ENCODE measurements around the gene SLC17A7. TPM values are rescaled to one million over a fixed set of nuclear protein-coding genes. Genes with fewer than 3 reads are reported as not detected.

The SLC17A7 gene
- total RNA-seq, 4 donors from 2014 or later: 0.60 to 1.2 (median 1.1) TPM

DNA sequence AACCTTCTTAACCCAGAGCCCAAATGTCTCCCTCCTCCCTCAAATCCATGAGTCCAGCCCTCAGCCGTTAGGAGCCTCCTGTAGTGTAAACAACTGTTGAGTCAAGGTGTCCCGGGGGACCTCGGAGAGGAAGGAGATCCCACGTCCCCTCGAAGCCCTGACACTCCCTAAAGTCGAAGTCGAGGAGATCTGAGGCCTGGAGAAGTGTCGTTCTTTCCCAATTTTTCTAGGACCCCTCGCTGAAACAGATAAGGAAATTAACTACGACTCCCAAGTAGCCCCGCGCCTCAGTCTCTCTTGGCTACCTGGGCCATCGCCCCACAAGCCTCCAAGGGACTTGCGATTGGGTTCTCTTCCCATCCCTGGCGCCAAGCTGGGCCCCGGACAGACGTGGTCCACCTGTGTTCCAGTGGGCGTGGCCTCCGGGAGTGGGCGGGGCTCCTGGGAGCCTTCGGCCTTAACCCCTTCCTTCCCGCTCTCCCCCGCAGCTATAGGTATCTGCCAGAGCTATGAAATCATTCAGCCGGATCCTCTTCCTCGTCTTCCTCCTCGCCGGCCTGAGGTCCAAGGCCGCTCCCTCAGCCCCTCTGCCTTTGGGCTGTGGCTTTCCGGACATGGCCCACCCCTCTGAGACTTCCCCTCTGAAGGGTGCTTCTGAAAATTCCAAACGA lies 15.3 kb downstream of the SLC17A7 start:
- H3K4me1 ChIP-seq: peaks cover 36% of the 10 kb centered on the region
- peak in 1 of 2 donors; percentile 76 for DNase-seq (ENCODE audit: low spot score in 2 of 2)
- TF ChIP-seq POLR2A (IDR thresholded peaks at IDR 0.05) (no peak), POLR2AphosphoS5 (IDR thresholded peaks at IDR 0.05) (no peak), EP300 (IDR thresholded peaks at IDR 0.05) (no peak), CTCF (IDR thresholded peaks at IDR 0.05) (no peak)
- H3K27me3 ChIP-seq: peaks cover 96% of the 10 kb centered on the region
- no peak overlapping the region for H3K4me3 ChIP-seq
- H3K36me3 ChIP-seq: no peaks in the 10 kb centered on the region
- no peaks in the 10 kb centered on the region for H3K9me3 ChIP-seq
- no peak overlapping the region for H3K27ac ChIP-seq
- 5% methylated on average over 27 of the region's 30 CpGs for WGBS

- Histone ChIP-seq H3K27me3 (peaks cover 96% of the 10 kb centered on the region), H3K36me3 (no peaks in the 10 kb centered on the region), H3K9me3 (no peaks in the 10 kb centered on the region), H3K27ac (no peak within 1 kb of the TSS), H3K4me3 (no peak within 1 kb of the TSS), H3K4me1 (peaks cover 40% of the 10 kb centered on the region)
- 70% methylated on average over 7 of the region's 7 CpGs for WGBS
- DNase-seq (ENCODE audit: low spot score in 2 of 2): peak in 1 of 2 donors; percentile 54
- TF ChIP-seq EP300 (IDR thresholded peaks at IDR 0.05): no peak
- TF ChIP-seq POLR2AphosphoS5 (IDR thresholded peaks at IDR 0.05): no peak
- TF ChIP-seq POLR2A (IDR thresholded peaks at IDR 0.05): no peak
These were observed 16.1 kb downstream of the SLC17A7 start, which contains the start of gene GFY for GRCh38 chr19:49425178-49425577. Gene GFY (plus strand): TSS chr19:49425388. CDS start chr19:49426431, 1,043 bp downstream.

- no peak overlapping the region for H3K27ac ChIP-seq
- H3K36me3 ChIP-seq: no peaks in the 10 kb centered on the region
- TF ChIP-seq CTCF (IDR thresholded peaks at IDR 0.05) (no peak), POLR2A (IDR thresholded peaks at IDR 0.05) (no peak), EP300 (IDR thresholded peaks at IDR 0.05) (no peak), POLR2AphosphoS5 (IDR thresholded peaks at IDR 0.05) (no peak)
- WGBS: 22% methylated on average over 3 of the region's 3 CpGs
- no peaks in the 10 kb centered on the region for H3K9me3 ChIP-seq
- peaks cover 100% of the 10 kb centered on the region for H3K27me3 ChIP-seq
- H3K4me1 ChIP-seq: peaks cover 40% of the 10 kb centered on the region
- no peak for DNase-seq (ENCODE audit: low spot score in 2 of 2)
- H3K4me3 ChIP-seq: no peak overlapping the region
These were observed 17.4 kb downstream of the SLC17A7 start for GRCh38 chr19:49423985-49424303.

DNA sequence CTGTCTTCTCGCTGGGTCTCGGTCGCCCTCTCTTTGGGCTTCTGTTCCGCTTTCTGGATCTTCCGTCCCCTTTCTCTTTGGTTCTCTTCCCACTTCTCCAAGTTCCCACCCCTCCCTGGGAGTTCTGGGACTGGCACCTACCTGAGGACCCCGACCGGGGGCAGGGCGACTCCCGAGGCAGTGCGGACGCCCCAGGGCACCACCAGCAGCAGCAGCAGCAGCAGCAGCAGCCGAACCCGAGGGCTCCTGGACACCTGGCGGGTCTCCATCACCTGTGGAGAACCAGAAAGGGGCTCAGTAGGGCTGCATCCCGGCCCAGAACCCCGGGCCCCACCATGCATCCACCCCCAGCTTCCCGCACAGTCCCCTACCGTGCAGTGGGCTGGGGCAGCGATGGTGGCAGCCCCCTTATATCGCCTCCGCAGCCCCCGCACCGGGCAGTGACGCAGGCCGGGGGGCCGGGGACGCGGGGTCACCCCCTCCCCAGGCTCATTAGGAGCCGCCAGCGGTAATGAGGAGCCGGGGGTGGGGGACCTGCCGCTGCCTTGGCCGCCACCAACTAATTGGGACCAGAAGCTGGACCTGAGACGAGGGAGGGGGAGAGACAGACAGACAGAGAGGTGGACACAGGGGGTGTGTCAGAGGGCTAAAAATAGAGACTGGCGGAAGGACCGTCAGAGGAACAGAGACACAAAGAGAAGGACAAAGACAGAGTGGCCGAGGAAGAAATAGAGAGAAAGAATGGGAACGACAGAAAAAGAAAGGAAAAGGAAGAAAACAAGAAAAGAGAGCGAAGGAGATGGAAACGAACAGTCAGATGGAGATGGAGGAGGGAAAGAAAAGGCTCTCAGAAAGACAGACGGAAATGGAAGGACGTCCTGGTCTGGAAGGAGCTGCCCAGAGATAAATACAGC lies 18.0 kb downstream of the SLC17A7 start, which contains the start of gene PTH2:
TSS of gene PTH2 (minus strand) at position 371 of the 914 bp plus-strand sequence. CDS start at position 269, 102 bp downstream.
- Histone ChIP-seq H3K27me3 (peaks cover 100% of the 10 kb centered on the region), H3K9me3 (no peaks in the 10 kb centered on the region), H3K27ac (no peak within 1 kb of the TSS), H3K4me3 (peak within 1 kb of the TSS; percentile 33), H3K36me3 (no peaks in the 10 kb centered on the region), H3K4me1 (peaks cover 38% of the 10 kb centered on the region)
- peak in 1 of 2 donors; percentile 72 for DNase-seq (ENCODE audit: low spot score in 2 of 2)
- WGBS: 10% methylated on average over 25 of the region's 42 CpGs
- TF ChIP-seq POLR2AphosphoS5 (IDR thresholded peaks at IDR 0.05): no peak
- no peak for TF ChIP-seq POLR2A (IDR thresholded peaks at IDR 0.05)
- no peak for TF ChIP-seq CTCF (IDR thresholded peaks at IDR 0.05)
- TF ChIP-seq EP300 (IDR thresholded peaks at IDR 0.05): no peak

DNA sequence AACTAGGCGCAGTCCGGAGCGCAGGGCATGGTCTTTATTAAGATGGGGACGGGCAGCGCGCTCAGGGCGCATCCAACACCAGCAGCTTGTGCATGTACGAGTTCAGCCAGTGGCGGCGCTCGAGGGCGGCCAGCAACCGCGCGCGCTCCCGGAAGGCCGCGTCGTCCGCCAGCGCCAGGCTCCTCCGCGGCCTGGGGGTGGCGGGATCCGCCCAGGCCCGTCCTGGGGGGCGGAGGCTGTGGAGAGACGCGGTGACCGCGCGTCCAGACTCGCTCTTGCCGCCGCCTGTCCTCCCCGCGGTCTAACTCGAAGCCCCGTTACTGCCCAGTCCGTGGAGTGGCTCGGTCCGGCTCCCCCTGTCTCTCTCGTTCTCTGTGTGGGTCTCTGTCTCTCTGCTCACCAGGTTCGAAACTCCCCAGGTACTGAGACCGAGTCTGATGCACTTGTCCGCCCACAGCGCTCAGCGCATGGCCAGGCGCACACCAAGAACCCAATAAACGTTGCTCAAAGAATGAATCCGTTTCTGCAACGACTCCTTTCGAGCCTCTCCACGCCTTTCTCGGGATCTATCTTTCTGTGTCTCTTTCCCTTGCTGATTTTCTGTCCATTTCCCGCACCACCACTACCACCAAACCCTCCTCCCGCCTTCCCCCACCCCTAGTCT lies 18.8 kb downstream of the SLC17A7 start:
- no peaks in the 10 kb centered on the region for H3K36me3 ChIP-seq
- H3K9me3 ChIP-seq: no peaks in the 10 kb centered on the region
- H3K27ac ChIP-seq: no peak overlapping the region
- 2% methylated on average over 43 of the region's 58 CpGs for whole genome bisulfite sequencing
- DNase-seq (ENCODE audit: low spot score in 2 of 2): peak in 1 of 2 donors; percentile 77
- peak overlapping the region; percentile 33 for H3K4me3 ChIP-seq
- peaks cover 31% of the 10 kb centered on the region for H3K4me1 ChIP-seq
- no peak for TF ChIP-seq POLR2AphosphoS5 (IDR thresholded peaks at IDR 0.05)
- no peak for TF ChIP-seq POLR2A (IDR thresholded peaks at IDR 0.05)
- TF ChIP-seq CTCF (IDR thresholded peaks at IDR 0.05): peak in 1 of 2 donors; percentile 67
- TF ChIP-seq EP300 (IDR thresholded peaks at IDR 0.05): no peak
- H3K27me3 ChIP-seq: peaks cover 100% of the 10 kb centered on the region

All from suprapubic skin (tissue), 4 donors.